GM18861 (cell line): Measurements from ENCODE around the gene TMEM204.
"Not testable (repeated sequence)": the region's sequence is repeated elsewhere in the genome, so short reads cannot be mapped to it uniquely, and the experiment has no call there.

Experiments used
- ATAC-seq: cut with Tn5 transposase; IDR thresholded peaks from one replicate; pipeline ENCODE4 v1.9.1; 2021; ENCODE audit not compliant: unreplicated experiment

TMEM204 gene

GRCh38 chr16:1590366-1590765 is 56.9 kb downstream of the TMEM204 start:
- no peak for ATAC-seq

DNA sequence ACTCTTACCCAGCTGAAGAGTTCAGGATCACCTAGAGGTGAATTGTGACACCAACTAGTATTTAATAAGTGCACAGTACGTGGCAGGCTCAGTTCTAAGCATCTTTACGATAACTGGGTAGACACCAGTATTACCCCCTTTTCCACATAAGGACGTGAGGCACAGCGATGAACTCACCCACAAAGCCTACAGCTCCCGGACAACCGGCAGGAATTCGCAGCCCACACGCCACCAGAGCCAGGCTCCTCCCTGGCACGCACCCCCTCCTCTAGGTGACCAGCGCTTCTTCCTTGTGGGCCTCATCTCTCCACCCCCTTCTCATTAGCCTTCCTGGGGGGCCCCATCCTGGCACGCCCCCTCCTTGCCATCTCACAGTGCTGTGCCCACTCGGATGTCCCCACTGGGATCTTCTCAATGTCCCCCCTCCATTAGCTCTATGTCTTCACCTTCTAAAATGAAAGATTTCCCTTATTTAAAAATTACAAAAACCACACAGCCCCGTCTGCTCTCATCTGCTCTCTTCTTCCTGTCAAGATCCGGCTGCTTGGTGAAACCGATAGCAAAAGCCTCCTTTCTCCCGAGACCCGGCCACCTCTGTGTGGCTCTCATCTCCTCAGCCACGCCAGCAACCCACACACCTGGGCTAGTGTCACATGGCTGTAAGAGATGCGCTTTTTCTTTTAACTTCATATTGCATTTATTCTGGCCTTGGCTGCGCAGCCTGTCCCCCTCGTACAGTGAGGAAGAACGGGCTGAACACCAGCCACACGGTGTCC is 57.7 kb downstream of the TMEM204 start:
- no peak for ATAC-seq

DNA sequence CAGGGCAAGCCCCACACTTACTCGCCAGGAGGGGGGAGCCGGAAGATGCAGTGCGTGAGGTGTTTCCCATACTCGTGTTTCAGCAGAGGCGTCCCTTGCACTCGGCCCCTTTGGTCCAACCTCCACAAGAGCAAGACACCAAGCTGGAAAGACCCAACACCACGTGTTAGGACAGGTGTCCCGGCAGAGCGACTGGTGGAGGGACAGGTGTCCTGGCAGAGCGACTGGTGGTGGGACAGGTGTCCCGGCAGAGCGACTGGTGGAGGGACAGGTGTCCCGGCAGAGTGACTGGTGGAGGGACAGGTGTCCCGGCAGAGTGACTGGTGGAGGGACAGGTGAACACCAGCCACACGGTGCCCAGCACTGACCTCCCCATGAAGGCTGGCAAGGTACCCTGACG is 59.0 kb downstream of the TMEM204 start:
- no peak for ATAC-seq

DNA sequence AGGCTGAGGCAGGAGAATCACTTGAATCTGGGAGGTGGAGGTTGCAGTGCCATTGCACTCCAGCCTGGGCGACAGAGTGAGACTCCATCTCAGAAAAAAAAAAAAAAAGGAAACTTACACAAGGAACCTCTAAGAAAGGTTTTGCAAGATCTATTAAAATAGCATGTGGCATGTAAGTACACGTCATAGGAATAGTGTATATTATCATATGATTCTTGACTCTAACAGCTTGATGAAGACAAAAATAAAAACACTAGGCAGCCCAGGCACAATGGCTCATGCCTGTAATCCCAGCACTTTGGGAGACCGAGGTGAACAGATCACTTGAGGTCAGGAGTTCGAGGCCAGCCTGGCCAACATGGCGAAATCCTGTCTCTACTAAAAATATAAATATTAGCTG is 62.0 kb downstream of the TMEM204 start:
- not testable (repeated sequence) for ATAC-seq

DNA sequence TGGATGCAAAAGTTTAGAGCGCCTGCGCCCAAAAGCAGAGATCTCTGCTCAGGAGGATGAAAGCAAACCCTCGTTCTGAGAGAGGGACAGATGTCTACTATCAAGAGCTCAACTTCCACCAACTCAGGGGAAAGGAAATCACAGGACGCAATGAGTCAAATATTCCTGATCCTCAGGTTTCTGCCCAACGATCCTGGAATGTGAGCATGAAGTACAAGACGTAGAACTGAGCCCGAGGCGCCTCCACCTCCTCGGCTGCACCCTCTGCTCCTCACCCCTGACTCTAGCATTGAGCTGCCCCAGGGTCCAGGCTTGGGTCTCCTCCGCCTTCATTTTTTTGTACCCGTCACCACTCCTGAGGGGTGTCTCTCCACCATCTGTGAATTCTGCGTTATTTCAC is 63.0 kb downstream of the TMEM204 start:
- ATAC-seq: no peak

- ATAC-seq: no peak
Observed at GRCh38 chr16:1597154-1597553, 63.7 kb downstream of the TMEM204 start.

DNA sequence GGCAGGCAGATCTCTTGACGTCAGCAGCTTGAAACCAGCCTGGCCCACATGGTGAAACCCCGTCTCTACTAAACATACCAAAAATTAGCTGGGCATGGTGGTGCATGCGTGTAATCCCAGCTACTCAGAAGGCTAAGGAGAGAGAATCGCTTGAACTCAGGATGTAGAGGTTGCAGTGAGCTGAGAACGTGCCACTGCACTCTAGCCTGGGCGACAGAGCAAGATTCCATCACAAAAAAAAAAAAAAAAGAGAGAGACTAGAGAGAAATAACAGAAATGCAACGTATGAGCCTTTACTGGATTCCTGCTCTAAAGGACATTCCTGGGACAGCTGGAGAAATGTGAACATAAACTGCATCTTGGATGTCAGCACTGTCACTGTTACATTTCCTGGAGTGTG is 67.6 kb downstream of the TMEM204 start:
- no peak for ATAC-seq

DNA sequence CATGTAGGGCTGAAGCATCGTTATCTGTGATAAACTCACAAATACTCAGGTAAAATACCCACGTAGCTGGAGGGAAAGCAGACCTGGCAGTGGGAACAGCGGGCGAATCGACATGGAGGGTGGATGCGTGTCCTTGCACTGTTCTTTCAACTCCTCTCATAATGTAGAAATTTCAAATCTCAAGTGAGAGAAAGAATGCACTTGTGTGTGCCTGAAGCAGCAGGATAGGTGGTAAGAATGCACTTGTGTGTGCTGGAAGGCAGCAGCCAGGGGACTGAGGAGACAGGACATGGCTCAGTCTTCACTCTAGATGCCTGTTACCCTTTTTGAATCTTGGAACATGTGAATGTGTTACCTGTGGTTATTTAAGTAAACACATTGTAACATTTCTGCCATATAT is 68.0 kb downstream of the TMEM204 start:
- ATAC-seq: no peak

DNA sequence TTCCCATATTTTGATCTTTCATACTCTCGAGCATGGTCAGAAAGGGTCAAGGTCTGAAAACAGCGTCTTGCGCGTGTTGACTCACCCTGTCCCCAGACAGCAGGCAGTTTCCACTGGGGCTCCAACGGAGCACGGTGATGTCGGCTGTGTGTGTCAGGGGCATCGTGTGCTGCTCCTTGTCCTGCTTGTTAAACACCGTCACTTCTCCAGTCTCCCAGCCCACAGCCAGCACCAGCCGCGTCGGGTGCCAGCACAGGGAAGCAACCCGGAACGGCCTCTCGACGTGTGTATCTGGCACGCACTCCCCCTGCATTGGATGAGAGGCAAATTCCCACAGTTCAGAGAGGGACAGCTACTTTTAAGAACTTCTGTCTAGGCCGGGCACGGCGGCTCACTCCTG is 68.8 kb downstream of the TMEM204 start:
- ATAC-seq: no peak
